Activated CD4-positive, alpha-beta T cell treated with anti-CD3 and anti-CD28 coated beads, Interleukin-2, amount 10 ng/mL, durations not matched to agents 7 days and 5 days (primary cell): ENCODE results near the gene IQCK. TPM values are rescaled to one million over a fixed set of nuclear protein-coding genes. Genes with fewer than 3 reads are reported as not detected.

Experiments
- CTCF ChIA-PET: fragments of 350-600 bp; sonication (Branson Sonifier 250); formaldehyde crosslinking; loops from one replicate; lab custom pipeline; 2021; ENCODE audit warnings: antibody characterized with exemption; lab: Charles Lee
- POLR2A ChIA-PET: fragments of 350-600 bp; sonication (Branson Sonifier 250); formaldehyde crosslinking; loops from one replicate; lab custom pipeline; 2021; ENCODE audit warnings: antibody characterized with exemption; lab: Charles Lee
- DNase-seq: peaks from one replicate; pipeline ENCODE4 v3.0.0-alpha.2; 2020
- H3K27ac Mint-ChIP-seq: one replicate; pipeline ENCODE4 v1.8.0; 2021; ENCODE audit warnings: mild to moderate bottlenecking, moderate library complexity, mixed read lengths
- H3K27me3 Mint-ChIP-seq: one replicate; pipeline ENCODE4 v1.8.0; 2021; ENCODE audit warnings: mixed read lengths
- H3K36me3 Mint-ChIP-seq: one replicate; pipeline ENCODE4 v1.8.0; 2021; ENCODE audit warnings: low read depth, mixed read lengths
- H3K4me1 Mint-ChIP-seq: one replicate; pipeline ENCODE4 v1.8.0; 2021; ENCODE audit warnings: mixed read lengths
- H3K4me3 Mint-ChIP-seq: one replicate; pipeline ENCODE4 v1.8.0; 2021; ENCODE audit warnings: mild to moderate bottlenecking, moderate library complexity, mixed read lengths
- H3K9me3 Mint-ChIP-seq: one replicate; pipeline ENCODE4 v1.8.0; 2021; ENCODE audit warnings: mixed read lengths
- total RNA-seq, 2 experiments: library from RNA; stranded (reverse); gene quantifications; one replicate each; pipeline ENCODE4 v1.2.3, GENCODE V29; 2021

The IQCK gene
- total RNA-seq, 2 experiments from 2014 or later: 1.1 to 1.5 TPM

- H3K27me3 Mint-ChIP-seq: no peaks in the 10 kb centered on the region
- no peaks in the 10 kb centered on the region for H3K36me3 Mint-ChIP-seq
- H3K9me3 Mint-ChIP-seq: no peaks in the 10 kb centered on the region
- ChIA-PET POLR2A (no interaction called here), CTCF (interaction anchor here (1.3 kb wide), 1 partner anchor 346 kb away, joined by 3 read pairs; the partner anchor contains the start of gene VPS35L)
- H3K27ac Mint-ChIP-seq: no peak overlapping the region
- no peaks in the 10 kb centered on the region for H3K4me1 Mint-ChIP-seq
- DNase-seq: no peak
- H3K4me3 Mint-ChIP-seq: no peak overlapping the region
Measured at GRCh38 chr16:19901164-19901563, 183.1 kb downstream of the IQCK start.

GRCh38 chr16:19907161-19907992, 189.3 kb downstream of the IQCK start:
- Mint-ChIP-seq H3K4me3 (peak overlapping the region; percentile 30), H3K27me3 (no peaks in the 10 kb centered on the region), H3K27ac (no peak overlapping the region), H3K9me3 (no peaks in the 10 kb centered on the region), H3K36me3 (no peaks in the 10 kb centered on the region), H3K4me1 (peaks cover 10% of the 10 kb centered on the region)
- peak; percentile 78 for DNase-seq
- POLR2A ChIA-PET: no interaction called here
- CTCF ChIA-PET: interaction anchor here (0.5 to 2.3 kb wide), 16 partner anchors 10 to 477 kb away, joined by 3 to 15 read pairs (median 3); no protein-coding TSS in a partner anchor

Other genes starting within 250 kb of the IQCK start
- 10 to 100 TPM; 22.9 to 24.6 TPM for gene GDE1, start 196.2 kb upstream of the IQCK start, total RNA-seq
- 10 to 100 TPM; 35.9 to 50.6 TPM for gene CCP110, start 194.3 kb upstream of the IQCK start, total RNA-seq
- gene VPS35L, start 162.6 kb upstream of the IQCK start, total RNA-seq: 10 to 100 TPM; 59.3 to 59.6 TPM
- gene KNOP1, start within 50 bp of the IQCK start, total RNA-seq: 10 to 100 TPM; 16.8 TPM
- gene GPRC5B, start 166.6 kb downstream of the IQCK start, total RNA-seq: under 1 TPM; 0.25 to 0.42 TPM